ENCODE measurements around the gene TSC22D2. TPM values are rescaled to one million over a fixed set of nuclear protein-coding genes. Genes with fewer than 3 reads are reported as not detected.

The TSC22D2 gene
- total and polyA plus RNA-seq, 12 donors, result 11.8 to 73.1 (median 28.7) TPM

GRCh38 chr3:150443331-150443741 is 35.2 kb downstream of the TSC22D2 start:
- WGBS, 2 donors, result 72 to 74% methylated on average over 2 of the region's 2 CpGs
- no peak overlapping the region for H3K27ac ChIP-seq
- peaks cover 0 to 50% (median 31%) of the 10 kb centered on the region in 9 donors for H3K4me1 ChIP-seq
- no peak for ATAC-seq
- H3K9me3 ChIP-seq, result no peaks in the 10 kb centered on the region
- TF ChIP-seq CTCF (IDR thresholded peaks at IDR 0.05), result no peak
- no peak overlapping the region for H3K4me3 ChIP-seq
- no peaks in the 10 kb centered on the region for H3K27me3 ChIP-seq
- no peak for DNase-seq
- intact Hi-C loops (cut with DNase I), result no loop called here
- H3K36me3 ChIP-seq, result peaks cover 0 to 19% (median 0%) of the 10 kb centered on the region in 9 donors

- H3K27ac ChIP-seq, result no peak overlapping the region
Measured at GRCh38 chr3:150444371-150444770, 36.3 kb downstream of the TSC22D2 start.

GRCh38 chr3:150446470-150446977 is 38.4 kb downstream of the TSC22D2 start:
- DNase-seq (no peak), ATAC-seq (no peak)
- no peak for TF ChIP-seq CTCF (IDR thresholded peaks at IDR 0.05)
- WGBS, 2 donors, result 58 to 62% methylated on average over 2 of the region's 2 CpGs
- Histone ChIP-seq H3K4me3 (no peak overlapping the region), H3K36me3 (peaks cover 0 to 19% (median 0%) of the 10 kb centered on the region in 9 donors), H3K4me1 (peaks cover 5 to 66% (median 45%) of the 10 kb centered on the region in 9 donors), H3K9me3 (no peaks in the 10 kb centered on the region), H3K27me3 (no peaks in the 10 kb centered on the region), H3K27ac (no peak overlapping the region)
- intact Hi-C loops (cut with DNase I), result loop anchor here in 1 of 10 donors (5.0 kb wide), 1 partner anchor 34 kb away; no protein-coding TSS in a partner anchor

More at GRCh38 chr3:150444371-150444770, 36.3 kb downstream of the TSC22D2 start:
- H3K9me3 ChIP-seq, result no peaks in the 10 kb centered on the region
- H3K27me3 ChIP-seq, result no peaks in the 10 kb centered on the region
- H3K4me1 ChIP-seq, result peaks cover 3 to 55% (median 35%) of the 10 kb centered on the region in 9 donors
- H3K36me3 ChIP-seq, result peaks cover 0 to 19% (median 0%) of the 10 kb centered on the region in 9 donors
- ATAC-seq (no peak), DNase-seq (no peak)
- intact Hi-C loops (cut with DNase I), result no loop called here
- 68 to 74% methylated on average over 2 of the region's 2 CpGs for whole genome bisulfite sequencing, 2 donors
- H3K4me3 ChIP-seq, result no peak overlapping the region
- TF ChIP-seq CTCF (IDR thresholded peaks at IDR 0.05), result no peak

GRCh38 chr3:150447084-150447483 is 39.0 kb downstream of the TSC22D2 start:
- Histone ChIP-seq H3K36me3 (peaks cover 0 to 17% (median 0%) of the 10 kb centered on the region in 9 donors), H3K9me3 (no peaks in the 10 kb centered on the region), H3K27me3 (no peaks in the 10 kb centered on the region), H3K27ac (no peak overlapping the region), H3K4me3 (no peak overlapping the region), H3K4me1 (peaks cover 6 to 66% (median 46%) of the 10 kb centered on the region in 9 donors)
- intact Hi-C loops (cut with DNase I), result loop anchor here in 1 of 10 donors (5.0 kb wide), 1 partner anchor 35 kb away; no protein-coding TSS in a partner anchor
- DNase-seq, result no peak
- TF ChIP-seq CTCF (IDR thresholded peaks at IDR 0.05), result no peak
- ATAC-seq, result no peak
- WGBS, 2 donors, result 98% methylated on average over 2 of the region's 2 CpGs
